HG03060 (cell line): Measurements from ENCODE around the gene TMC5.

ENCODE experiments used
- ATAC-seq: cut with Tn5 transposase; IDR thresholded peaks from one replicate; pipeline ENCODE4 v1.9.1; 2021; ENCODE audit warnings: low read depth, moderate number of reproducible peaks; ENCODE audit not compliant: unreplicated experiment

Gene TMC5

DNA sequence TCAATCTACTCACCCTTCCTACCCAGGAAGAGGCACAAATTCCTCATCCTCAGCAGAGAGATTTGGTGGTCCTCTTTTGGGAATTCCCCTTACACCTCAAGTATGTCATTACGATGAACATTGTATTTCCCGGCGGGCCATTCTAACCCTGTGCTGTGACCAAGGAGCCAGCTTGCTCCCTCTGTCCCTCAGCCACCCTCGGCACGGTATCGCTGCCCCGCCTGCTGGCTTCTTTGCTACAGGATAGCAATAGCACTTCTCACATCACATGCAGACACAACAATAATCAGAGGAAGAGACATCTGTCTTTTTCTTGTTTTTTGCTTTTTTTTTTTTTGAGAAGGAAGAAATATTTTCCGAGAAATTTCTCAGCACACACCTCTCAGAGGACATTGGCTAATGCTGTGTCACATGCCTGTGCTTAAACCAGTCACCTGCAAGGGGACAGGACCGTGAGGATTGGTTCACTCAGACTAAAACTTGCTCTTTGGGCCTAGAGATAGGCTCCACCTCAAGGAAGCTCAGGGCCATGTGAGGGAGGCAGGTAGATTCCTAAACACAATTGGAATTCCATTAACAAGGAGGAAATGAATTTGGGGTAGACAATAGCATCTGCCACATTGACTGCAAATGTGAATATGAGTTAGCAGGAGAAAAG, 41.2 kb downstream of the TMC5 start:
- no peak for ATAC-seq

DNA sequence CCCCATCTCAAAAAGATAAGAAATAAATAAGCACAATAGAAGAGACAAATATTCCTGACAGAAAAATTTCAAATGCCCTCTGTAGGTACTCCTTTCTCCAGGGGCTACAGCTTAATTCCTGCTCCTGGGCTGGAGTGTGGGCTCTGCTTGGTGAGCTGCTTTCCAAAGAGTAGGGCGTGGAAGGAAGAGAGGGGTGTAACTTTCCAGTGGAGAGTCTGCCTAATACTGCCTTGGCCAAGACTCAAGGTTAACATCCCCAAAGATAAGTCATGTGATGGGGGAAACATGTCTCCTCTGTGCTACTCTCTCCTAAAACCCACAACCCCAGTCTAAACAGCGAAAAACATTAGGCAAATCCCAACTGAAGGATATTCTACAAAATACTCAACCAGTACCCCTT, 42.7 kb downstream of the TMC5 start:
- no peak for ATAC-seq

DNA sequence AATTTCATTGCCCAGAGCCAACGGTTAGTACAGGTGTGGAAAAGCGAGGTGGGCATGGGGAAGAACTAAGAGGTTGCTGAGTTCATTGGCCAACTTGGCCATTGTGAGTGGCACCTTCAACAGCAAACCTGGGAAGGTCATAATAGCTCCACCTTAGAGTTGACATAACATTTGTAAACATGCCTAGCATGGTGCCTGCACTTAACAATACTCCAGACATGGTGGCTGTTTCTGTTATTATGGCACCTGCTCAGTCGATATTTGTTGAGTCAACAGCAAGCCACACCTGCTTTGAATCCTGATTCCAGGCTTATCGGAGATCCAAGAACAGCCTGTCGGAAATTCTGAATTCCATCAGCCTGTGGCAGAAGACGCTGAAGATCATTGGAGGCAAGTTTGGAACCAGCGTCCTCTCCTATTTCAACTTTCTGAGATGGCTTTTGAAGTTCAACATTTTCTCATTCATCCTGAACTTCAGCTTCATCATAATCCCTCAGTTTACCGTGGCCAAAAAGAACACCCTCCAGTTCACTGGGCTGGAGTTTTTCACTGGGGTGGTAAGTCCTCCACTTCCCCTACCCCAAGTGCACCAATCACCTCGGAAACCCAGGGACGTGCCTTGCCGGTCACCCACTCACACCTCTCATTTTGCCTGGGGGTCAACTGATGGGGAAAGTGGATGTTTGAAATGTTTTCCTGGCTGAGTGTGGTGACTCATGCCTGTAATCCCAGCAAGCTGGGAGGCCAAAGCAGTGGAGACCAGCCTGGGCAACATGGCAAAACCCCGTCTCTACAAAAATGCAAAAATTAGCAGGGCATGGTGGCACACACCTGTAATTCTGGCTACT, 46.0 kb downstream of the TMC5 start:
- no peak for ATAC-seq

DNA sequence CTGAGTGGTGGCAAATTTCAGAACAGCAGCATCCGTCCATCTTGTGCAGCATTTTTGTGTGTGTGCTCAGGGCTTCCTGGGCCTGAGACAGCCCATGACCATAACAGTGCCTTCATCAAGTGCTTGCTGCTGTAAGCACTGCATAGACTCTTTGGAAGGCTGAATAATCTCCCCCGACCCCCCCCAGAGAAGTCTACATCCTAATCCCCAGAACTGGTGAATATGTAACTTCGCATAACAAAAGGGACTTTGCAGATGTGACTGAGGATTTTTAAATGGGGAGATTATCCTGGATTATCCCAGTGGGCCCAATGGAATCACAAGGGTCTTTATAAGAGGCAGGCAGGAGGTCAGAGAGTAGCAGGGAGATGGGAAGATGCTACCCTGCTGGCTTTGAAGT, 50.6 kb downstream of the TMC5 start:
- no peak for ATAC-seq

DNA sequence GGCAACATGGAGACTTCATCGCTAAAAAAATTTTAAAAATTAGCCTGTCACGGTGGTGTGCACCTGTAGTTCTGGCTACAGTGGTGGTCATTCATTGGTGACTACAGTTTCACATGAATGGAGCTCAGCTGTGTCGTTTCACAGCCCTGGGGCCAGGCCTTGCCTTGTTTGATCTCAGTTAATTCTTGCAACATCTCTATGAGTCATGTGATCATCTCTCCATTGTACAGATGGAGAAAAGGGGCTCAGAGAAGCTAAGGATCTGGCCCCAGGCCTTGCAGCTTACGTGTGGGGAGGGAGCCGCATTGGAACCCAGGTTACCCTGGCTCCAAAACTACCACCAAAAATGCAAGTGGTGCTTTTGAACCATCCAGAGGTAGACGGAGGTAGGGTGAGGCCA, 54.8 kb downstream of the TMC5 start:
- no peak for ATAC-seq

DNA sequence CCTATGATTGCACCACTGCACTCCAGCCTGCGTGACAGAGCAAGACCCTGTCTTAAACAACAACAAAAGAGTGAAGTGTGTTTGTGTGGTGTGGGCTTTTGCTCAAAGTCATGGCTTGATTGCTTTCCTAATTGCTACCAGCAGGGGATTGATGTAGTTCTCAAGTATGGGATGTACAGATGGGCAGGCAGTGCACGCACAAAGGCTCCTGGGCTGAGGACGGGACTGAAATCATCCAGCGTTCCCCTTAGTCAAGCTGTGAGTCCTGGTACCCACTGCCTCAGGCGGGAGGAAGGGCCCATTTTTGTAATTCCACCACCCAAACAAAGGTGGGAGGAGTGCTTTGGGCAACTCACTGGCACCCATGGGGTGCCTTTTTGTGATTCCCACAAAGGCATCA, 56.9 kb downstream of the TMC5 start:
- ATAC-seq: no peak

DNA sequence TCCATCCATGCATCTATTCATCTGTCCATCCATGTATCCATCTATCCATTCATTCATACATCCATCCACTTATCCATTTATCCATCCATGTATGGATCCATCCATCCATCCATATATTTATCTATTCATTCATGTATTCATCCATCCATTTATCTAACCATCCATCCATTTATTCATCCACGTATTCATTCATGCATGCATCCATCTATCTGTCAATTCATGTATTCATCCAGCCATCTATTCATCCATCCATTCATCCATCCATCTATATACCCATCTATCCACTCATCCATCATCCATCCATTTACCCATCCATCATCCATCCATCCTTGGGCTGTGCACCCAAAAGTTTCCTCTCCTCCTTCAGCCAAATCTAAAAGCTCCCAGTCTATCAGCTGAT, 60.8 kb downstream of the TMC5 start:
- no peak for ATAC-seq

DNA sequence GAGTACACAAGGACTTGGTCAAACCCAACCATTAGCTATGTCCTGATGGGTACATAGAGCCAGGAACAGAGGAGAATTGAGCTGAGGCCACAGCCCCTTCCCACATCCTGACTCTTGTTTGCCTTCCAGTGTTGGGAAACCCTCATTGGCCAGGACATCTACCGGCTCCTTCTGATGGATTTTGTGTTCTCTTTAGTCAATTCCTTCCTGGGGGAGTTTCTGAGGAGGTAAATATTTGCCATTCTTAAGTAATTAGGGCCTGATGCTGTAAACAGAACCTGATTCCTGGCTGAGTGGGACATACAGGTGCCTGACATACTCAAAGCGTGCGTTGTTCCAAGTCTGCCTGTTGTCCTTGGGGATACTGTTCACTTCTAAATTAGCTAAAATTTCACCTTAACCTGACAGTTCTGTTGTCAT, 61.6 kb downstream of the TMC5 start:
- ATAC-seq: no peak

DNA sequence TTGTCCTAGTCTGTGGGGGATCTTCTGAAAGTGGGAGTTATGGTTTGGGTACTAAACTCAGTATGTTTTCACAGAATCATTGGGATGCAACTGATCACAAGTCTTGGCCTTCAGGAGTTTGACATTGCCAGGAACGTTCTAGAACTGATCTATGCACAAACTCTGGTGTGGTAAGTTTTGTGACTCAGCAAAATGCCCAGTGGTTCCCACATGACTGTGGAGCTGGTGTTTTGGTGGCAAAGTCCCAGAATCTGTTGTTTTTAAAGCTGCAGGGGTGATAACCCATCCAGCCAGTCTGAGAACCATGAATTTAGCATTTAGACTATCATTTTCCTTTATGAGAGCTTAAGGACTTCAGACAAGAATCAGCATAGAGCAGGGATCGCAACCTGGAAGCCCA, 63.6 kb downstream of the TMC5 start:
- no peak for ATAC-seq

DNA sequence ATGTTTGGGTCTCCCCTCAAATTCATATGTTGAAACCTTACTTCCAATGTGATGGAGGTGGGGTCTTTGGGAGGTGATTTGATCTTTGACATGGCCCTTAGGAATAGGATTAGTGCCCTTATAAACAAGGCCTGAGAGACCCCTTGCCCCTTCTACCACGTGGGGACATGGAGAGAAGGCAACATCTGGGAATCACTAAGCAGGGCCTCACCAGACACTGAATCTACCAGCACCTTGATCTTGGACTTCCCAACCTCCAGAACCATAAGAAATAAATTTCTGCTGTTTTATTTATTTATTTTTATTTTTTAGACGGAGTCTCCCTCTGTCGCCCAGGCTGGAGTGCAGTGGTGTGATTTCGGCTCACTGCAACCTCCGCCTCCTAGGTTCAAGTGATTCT, 64.1 kb downstream of the TMC5 start:
- no peak for ATAC-seq

DNA sequence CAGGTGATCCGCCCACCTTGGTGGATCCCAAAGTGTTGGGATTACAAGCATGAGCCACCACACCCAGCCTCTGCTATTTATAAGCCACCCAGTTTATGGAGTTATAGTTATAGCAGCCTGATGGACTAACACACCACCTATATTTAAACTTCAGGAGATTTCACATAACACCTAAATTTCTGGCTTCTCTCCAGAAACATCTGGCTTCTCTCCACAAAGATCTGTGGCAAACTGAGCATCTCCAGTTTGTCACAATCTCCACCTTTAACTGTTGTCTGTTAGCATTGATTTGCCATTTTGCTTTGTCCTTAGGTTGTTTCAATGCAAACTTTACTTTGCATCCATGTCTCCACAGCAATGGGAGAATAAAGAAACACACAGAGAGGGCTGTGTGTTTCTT, 64.6 kb downstream of the TMC5 start:
- no peak for ATAC-seq

DNA sequence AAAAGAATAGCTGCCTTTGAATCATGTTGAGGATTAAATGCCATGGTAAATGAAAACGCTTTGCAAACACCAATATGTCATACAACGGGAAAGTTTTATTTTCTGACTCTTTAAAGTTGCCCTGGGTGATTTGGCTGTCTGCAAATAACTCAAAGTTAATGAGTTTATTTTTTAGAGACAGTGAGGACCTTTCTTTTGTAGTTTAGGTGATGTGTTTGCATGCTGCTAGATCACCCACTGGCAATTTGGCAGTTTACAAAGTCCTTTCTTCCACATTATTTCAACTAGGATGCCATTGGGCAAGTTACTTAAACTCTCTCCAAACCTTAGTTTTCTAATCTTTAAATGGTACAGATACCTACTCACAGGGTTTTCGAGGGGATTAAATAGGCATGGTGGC, 66.4 kb downstream of the TMC5 start:
- ATAC-seq: no peak

DNA sequence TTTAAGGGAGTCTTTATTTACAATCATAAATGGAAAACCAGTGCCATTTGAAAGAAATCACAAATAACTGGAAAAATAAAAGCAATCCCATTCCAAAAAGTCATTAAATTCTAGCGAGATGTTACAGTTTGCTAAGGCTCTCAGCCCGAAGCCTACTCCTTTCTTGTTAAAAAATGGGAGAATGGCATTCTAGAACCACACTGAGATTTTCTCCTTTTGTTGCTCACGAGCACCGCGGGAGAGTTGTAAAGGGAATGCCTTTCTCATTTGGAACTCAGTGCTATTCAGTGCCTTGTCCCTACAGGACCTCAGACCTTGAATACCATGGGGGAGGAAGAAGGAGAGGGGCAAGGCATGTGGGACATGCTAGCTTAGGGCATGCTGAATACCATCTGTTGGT, 67.9 kb downstream of the TMC5 start:
- ATAC-seq: no peak

DNA sequence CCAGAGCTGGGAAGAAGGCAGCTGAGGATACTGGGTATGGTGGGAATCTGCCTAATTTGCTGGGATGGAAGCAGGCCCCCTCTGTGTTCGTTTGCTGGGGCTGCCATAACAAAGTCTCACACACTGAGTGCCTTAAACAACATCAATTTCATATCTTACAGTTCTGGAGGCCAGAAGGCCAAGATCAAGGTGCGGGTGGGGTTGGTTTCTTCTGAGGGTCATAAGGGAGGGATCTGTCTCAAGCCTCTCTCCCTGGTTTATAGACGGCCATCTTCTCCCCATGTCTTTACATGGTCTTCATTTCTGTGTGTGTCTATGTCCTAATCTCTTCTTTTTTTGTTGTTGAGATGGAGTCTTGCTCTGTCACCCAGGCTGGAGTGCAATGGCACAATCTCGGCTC, 68.4 kb downstream of the TMC5 start:
- ATAC-seq: no peak

DNA sequence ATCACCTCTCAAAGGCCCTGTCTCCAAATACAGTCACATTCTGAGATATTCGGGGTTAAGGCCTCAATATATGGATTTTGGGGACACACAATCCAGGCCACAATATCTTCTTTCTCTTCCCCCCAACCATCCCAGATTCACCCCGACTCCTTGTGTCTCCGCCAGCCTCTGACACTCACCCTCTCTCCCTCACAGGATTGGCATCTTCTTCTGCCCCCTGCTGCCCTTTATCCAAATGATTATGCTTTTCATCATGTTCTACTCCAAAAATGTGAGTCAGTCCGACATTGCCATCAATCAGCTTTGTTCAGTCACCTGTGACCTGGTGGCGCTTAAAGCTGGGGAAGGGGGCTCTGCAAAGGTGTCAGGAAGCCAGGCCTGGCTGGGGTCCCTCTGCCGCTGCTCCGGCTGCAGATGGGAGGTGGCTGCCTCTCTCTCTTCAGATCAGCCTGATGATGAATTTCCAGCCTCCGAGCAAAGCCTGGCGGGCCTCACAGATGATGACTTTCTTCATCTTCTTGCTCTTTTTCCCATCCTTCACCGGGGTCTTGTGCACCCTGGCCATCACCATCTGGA, 69.2 kb downstream of the TMC5 start:
- ATAC-seq: no peak

DNA sequence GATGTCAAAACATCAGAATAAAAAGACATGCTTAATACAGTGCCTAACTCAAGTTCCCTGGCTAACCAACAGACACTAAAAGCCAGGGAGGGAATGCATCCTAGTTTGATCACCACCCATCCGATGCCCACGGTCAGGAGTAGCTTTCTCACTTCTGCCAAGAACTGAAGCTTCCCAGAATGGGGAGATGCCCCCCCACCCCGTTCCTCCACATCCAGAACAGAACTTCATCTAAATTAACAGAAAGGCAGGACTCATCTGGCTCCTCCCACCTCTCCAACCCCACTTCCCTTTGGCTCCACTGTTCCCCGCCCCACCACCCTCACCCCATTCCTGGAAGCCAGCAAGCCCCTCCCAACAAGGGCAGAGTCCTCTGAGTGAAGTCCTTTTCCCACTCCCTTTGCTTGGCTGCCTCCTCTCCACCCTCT, 70.5 kb downstream of the TMC5 start:
- ATAC-seq: no peak

DNA sequence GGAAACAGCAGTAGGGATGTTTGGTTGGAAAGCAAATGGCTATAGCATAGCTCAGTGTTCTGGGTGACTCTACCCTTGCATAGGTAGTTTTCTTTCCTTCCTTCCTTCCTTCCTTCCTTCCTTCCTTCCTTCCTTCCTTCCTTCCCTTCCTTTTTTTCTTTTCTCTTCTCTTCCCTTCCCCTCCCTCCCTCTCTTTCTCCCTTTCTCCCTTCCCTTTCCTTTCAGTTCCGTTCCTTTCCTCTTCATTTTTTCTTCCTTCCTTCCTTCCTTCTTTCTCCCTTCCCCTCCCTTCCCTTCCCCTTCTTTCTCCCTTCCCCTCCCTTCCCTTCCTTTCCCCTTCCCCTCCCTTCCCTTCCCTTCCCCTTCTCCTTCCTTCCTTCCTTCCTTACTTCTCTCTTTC, 72.9 kb downstream of the TMC5 start:
- no peak for ATAC-seq

DNA sequence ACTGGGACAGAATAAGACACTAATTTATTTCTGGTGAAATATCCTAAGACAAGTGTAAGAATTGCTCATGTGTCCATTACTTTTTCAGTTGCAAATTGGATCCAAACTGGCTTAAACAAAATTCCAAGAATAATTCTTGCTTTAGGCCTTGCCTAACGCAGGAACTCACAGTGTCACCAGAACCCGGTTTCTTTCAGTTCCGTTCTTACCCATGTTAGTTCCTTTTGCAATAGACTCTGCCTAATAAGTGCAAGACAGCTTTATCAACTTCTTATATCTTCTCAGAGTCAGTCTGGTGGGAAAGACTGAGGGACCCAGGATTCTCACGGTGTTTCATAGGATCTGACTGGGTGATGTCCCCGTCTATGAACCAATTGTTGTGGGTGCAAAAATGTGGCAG, 79.5 kb downstream of the TMC5 start:
- no peak for ATAC-seq

DNA sequence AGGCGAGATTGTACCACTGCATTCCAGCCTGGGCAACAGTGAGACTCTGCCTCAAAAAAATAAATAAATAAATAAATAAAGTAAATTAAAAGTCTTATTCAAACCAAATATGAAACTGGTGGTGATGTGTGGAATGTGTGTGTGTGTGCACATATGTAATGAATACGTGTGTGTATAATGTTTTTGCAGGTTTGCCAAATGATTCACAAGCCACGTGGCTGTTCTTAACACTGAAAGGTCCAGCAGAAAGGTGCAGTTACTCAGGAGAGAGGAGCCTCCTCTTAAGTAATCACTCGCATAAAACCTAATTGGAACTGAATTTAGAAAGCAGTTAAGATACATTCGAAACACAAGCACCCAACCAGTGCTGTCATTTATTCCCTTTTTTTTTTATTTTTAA, 81.3 kb downstream of the TMC5 start:
- ATAC-seq: no peak

DNA sequence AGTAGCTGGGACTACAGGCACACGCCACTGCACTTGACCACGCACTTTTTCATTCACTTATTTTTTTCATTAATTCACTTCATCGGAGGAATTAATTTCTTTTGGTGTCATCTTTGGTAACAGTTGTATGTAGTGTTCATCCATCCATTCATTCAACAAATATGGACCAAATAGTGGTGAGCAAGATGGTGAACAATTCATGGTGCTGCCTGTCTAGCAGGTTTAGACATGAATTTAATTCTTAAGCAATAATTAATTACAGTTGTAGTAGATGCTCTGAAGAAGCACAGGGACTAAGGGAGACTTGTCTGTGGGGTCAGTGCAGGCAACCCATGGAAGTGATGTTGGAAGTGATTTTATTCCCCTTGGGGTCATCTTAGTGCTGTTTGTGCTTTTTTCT, 81.8 kb downstream of the TMC5 start:
- no peak for ATAC-seq

DNA sequence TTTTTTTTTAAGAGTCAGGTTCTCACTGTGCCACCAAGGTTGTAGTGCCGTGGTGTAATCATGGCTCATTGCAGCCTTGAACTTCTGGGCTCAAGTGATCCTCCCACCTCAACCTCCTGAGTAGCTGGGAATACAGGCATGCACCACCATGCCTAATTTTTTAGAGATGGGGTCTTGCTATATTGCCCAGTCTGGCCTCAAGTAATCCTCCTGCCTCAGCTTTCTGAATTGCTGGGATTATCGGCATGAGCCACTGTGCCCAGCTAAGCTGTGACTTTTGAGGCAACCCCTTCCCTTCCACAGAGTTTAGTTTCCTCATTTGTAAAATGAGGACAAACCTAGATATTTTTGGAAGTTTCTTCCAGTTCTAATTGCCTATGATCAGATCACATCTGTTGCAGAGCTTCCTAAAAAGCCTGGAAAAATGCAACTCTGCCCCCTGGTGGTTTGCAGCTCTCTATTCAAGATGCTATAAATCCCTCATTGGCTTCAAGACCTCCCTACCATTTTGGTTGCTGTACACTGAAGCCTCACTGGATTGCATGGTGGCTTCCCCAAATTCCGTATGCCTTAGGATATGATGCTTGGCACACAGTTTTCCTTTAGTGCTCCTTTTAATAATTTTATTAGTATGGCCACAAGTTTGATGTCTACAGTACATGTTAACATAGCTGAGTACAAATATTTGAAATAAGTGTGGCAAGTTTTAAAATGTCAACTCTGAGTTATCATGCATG, 84.9 kb downstream of the TMC5 start:
- ATAC-seq: no peak
